Measurements from ENCODE around the gene PLPPR4.
"Not testable (repeated sequence)": the region's sequence is repeated elsewhere in the genome, so short reads cannot be mapped to it uniquely, and the experiment has no call there.

PLPPR4 gene

GRCh38 chr1:99270646-99271045, 6.4 kb downstream of the PLPPR4 start:
- no peak for DNase-seq

- no peak for DNase-seq
Observed at GRCh38 chr1:99271249-99271648, 7.0 kb downstream of the PLPPR4 start.

GRCh38 chr1:99277066-99277465, 12.8 kb downstream of the PLPPR4 start:
- DNase-seq: no peak

GRCh38 chr1:99279525-99279924, 15.2 kb downstream of the PLPPR4 start:
- DNase-seq: peak; percentile 99

GRCh38 chr1:99281105-99281504, 16.8 kb downstream of the PLPPR4 start:
- DNase-seq: no peak

GRCh38 chr1:99282536-99282935, 18.2 kb downstream of the PLPPR4 start:
- no peak for DNase-seq

GRCh38 chr1:99283521-99283920, 19.2 kb downstream of the PLPPR4 start:
- not testable (repeated sequence) for DNase-seq

- DNase-seq: no peak
Observed at GRCh38 chr1:99292886-99293285, 28.6 kb downstream of the PLPPR4 start.

- DNase-seq: no peak
Observed at GRCh38 chr1:99297923-99298322, 33.6 kb downstream of the PLPPR4 start.

GRCh38 chr1:99304725-99305282, 40.5 kb downstream of the PLPPR4 start:
- no peak for DNase-seq

GRCh38 chr1:99305626-99306025, 41.3 kb downstream of the PLPPR4 start:
- DNase-seq: no peak

GRCh38 chr1:99306056-99306455, 41.8 kb downstream of the PLPPR4 start:
- DNase-seq: no peak

- no peak for DNase-seq
Observed at GRCh38 chr1:99306644-99307043, 42.4 kb downstream of the PLPPR4 start.

- peak; percentile 71 for DNase-seq
Observed at GRCh38 chr1:99315305-99315704, 51.0 kb downstream of the PLPPR4 start.

GRCh38 chr1:99326215-99326949, 62.1 kb downstream of the PLPPR4 start:
- DNase-seq: peak; percentile 40

GRCh38 chr1:99327357-99327756, 63.1 kb downstream of the PLPPR4 start:
- DNase-seq: peak; percentile 14

GRCh38 chr1:99328171-99328570, 63.9 kb downstream of the PLPPR4 start:
- no peak for DNase-seq

GRCh38 chr1:99331083-99331482, 66.8 kb downstream of the PLPPR4 start:
- DNase-seq: no peak

- DNase-seq: peak; percentile 16
Observed at GRCh38 chr1:99331636-99332035, 67.3 kb downstream of the PLPPR4 start.

GRCh38 chr1:99332561-99332960, 68.3 kb downstream of the PLPPR4 start:
- no peak for DNase-seq

- no peak for DNase-seq
Observed at GRCh38 chr1:99334991-99335390, 70.7 kb downstream of the PLPPR4 start.

GRCh38 chr1:99347041-99347684, 82.9 kb downstream of the PLPPR4 start:
- peak; percentile 92 for DNase-seq

GRCh38 chr1:99348397-99349132, 84.3 kb downstream of the PLPPR4 start:
- DNase-seq: peak; percentile 59

GRCh38 chr1:99352821-99353220, 88.5 kb downstream of the PLPPR4 start:
- no peak for DNase-seq

Measured in NCI-H82 (cell line).